H9 (cell line): ENCODE data around the gene FRMPD1. TPM values are rescaled to one million over a fixed set of nuclear protein-coding genes. Genes with fewer than 3 reads are reported as not detected.

Source experiments
- DNase-seq: peaks from one replicate; pipeline ENCODE4 v3.0.0-alpha.2; 2017
- H2AFZ ChIP-seq: one replicate; pipeline ENCODE4 v1.6.1; 2013; ENCODE audit warnings: mild to moderate bottlenecking, low read length, control low read depth, moderate library complexity
- H2AK5ac ChIP-seq: 2 replicates; pipeline ENCODE4 v1.6.1; 2013; ENCODE audit warnings: low read length, control low read depth, mixed read lengths; ENCODE audit not compliant: insufficient read length
- H2BK120ac ChIP-seq: one replicate; pipeline ENCODE4 v1.6.1; 2013; ENCODE audit warnings: low read depth, mild to moderate bottlenecking, low read length, control low read depth, inconsistent platforms; ENCODE audit not compliant: poor library complexity, severe bottlenecking
- H2BK12ac ChIP-seq: 2 replicates; pipeline ENCODE4 v1.6.1; 2013; ENCODE audit warnings: low read length, control low read depth, mixed read lengths, low read depth; ENCODE audit not compliant: insufficient read length
- H2BK15ac ChIP-seq: 2 replicates; pipeline ENCODE4 v1.6.1; 2013; ENCODE audit warnings: low read depth, low read length, control low read depth
- H2BK20ac ChIP-seq: one replicate; pipeline ENCODE4 v1.6.1; 2013; ENCODE audit warnings: low read depth, mild to moderate bottlenecking, low read length, control low read depth, inconsistent platforms; ENCODE audit not compliant: poor library complexity, severe bottlenecking
- H2BK5ac ChIP-seq: 2 replicates; pipeline ENCODE4 v1.6.1; 2013; ENCODE audit warnings: low read length, control low read depth, mixed read lengths; ENCODE audit not compliant: insufficient read length
- H3K14ac ChIP-seq: 2 replicates; pipeline ENCODE4 v1.6.1; 2013; ENCODE audit warnings: low read length, control low read depth; ENCODE audit not compliant: insufficient read depth
- H3K18ac ChIP-seq: 2 replicates; pipeline ENCODE4 v1.6.1; 2013; ENCODE audit warnings: low read depth, mild to moderate bottlenecking, mixed read lengths, low read length, control low read depth; ENCODE audit not compliant: insufficient read length
- H3K23ac ChIP-seq: 2 replicates; pipeline ENCODE4 v1.6.1; 2013; ENCODE audit warnings: low read length, control low read depth, mixed read lengths, low read depth; ENCODE audit not compliant: insufficient read length
- H3K23me2 ChIP-seq: 2 replicates; pipeline ENCODE4 v1.6.1; 2013; ENCODE audit warnings: low read depth, mild to moderate bottlenecking, mixed read lengths, low read length, control low read depth; ENCODE audit not compliant: insufficient read length, poor library complexity, severe bottlenecking
- H3K27ac ChIP-seq: 2 replicates; pipeline ENCODE4 v1.5.1; 2013; ENCODE audit warnings: low read length, control low read depth, mixed read lengths, low read depth; ENCODE audit not compliant: insufficient read length
- H3K27me3 ChIP-seq: 2 replicates; pipeline ENCODE4 v1.6.1; 2013; ENCODE audit warnings: low read length, control low read depth, inconsistent platforms; ENCODE audit not compliant: insufficient read depth
- H3K4ac ChIP-seq: 2 replicates; pipeline ENCODE4 v1.6.1; 2013; ENCODE audit warnings: low read depth, mild to moderate bottlenecking, control low read depth, inconsistent platforms, low read length, moderate library complexity
- H3K4me1 ChIP-seq: 2 replicates; pipeline ENCODE4 v1.6.1; 2013; ENCODE audit warnings: low read length, control low read depth, inconsistent platforms; ENCODE audit not compliant: insufficient read depth
- H3K4me2 ChIP-seq: 2 replicates; pipeline ENCODE4 v1.6.1; 2013; ENCODE audit warnings: low read length, control low read depth, mixed read lengths; ENCODE audit not compliant: insufficient read length, insufficient read depth
- H3K56ac ChIP-seq: 2 replicates; pipeline ENCODE4 v1.6.1; 2013; ENCODE audit warnings: low read depth, mild to moderate bottlenecking, mixed read lengths, low read length, control low read depth; ENCODE audit not compliant: insufficient read length
- H3K79me1 ChIP-seq: 2 replicates; pipeline ENCODE4 v1.6.1; 2013; ENCODE audit warnings: low read depth, mild to moderate bottlenecking, moderate library complexity, low read length, control low read depth, inconsistent platforms; ENCODE audit not compliant: insufficient read depth, poor library complexity, severe bottlenecking
- H3K79me2 ChIP-seq: 2 replicates; pipeline ENCODE4 v1.6.1; 2013; ENCODE audit warnings: low read length, control low read depth, inconsistent platforms; ENCODE audit not compliant: insufficient read depth
- H3K9ac ChIP-seq: 2 replicates; pipeline ENCODE4 v1.6.1; 2013; ENCODE audit warnings: low read length, control low read depth, mixed read lengths; ENCODE audit not compliant: insufficient read length; ENCODE audit errors: extremely low read depth
- H3K9me3 ChIP-seq: one replicate; pipeline ENCODE4 v1.6.1; 2013; ENCODE audit warnings: low read depth, low read length, inconsistent platforms; ENCODE audit not compliant: control insufficient read depth
- H3T11ph ChIP-seq: one replicate; pipeline ENCODE4 v1.6.1; 2013; ENCODE audit warnings: mild to moderate bottlenecking, low read length, control low read depth, inconsistent platforms
- H4K20me1 ChIP-seq: one replicate; pipeline ENCODE4 v1.6.1; 2013; ENCODE audit not compliant: control insufficient read depth, insufficient read length, insufficient read depth
- H4K5ac ChIP-seq: 2 replicates; pipeline ENCODE4 v1.6.1; 2013; ENCODE audit warnings: low read depth, mild to moderate bottlenecking, mixed read lengths, low read length, control low read depth; ENCODE audit not compliant: insufficient read length
- H4K8ac ChIP-seq: replicated peaks from 2 replicates; pipeline ENCODE4 v1.6.1; 2013; ENCODE audit warnings: low read length, control low read depth, mixed read lengths, low read depth; ENCODE audit not compliant: insufficient read length
- H4K91ac ChIP-seq: 2 replicates; pipeline ENCODE4 v1.6.1; 2013; ENCODE audit warnings: low read depth, mild to moderate bottlenecking, moderate library complexity, mixed read lengths, low read length, control low read depth; ENCODE audit not compliant: insufficient read length
- H3K27ac Mint-ChIP-seq, 3 experiments: 2 replicates in 2 of 3; 3 replicates in 1 of 3; pipeline ENCODE4 v1.8.0; 2020 to 2021; ENCODE audit warnings: mixed read lengths in 3 of 3, mild to moderate bottlenecking in 1 of 3, moderate library complexity in 1 of 3
- H3K27me3 Mint-ChIP-seq: 2 replicates; pipeline ENCODE4 v1.8.0; 2021; ENCODE audit warnings: low read depth, mild to moderate bottlenecking, moderate library complexity, mixed read lengths
- H3K36me3 Mint-ChIP-seq, 3 experiments: 2 replicates in 2 of 3; 3 replicates in 1 of 3; pipeline ENCODE4 v1.8.0; 2020 to 2021; ENCODE audit warnings: low read depth in 3 of 3, mixed read lengths in 3 of 3; ENCODE audit not compliant: insufficient read depth in 1 of 3
- H3K4me1 Mint-ChIP-seq, 2 experiments: 2 replicates each; pipeline ENCODE4 v1.8.0; 2020; ENCODE audit warnings: mixed read lengths in 2 of 2
- H3K4me3 Mint-ChIP-seq, 2 experiments: 2 replicates in 1 of 2; 3 replicates in 1 of 2; pipeline ENCODE4 v1.8.0; 2020 to 2021; ENCODE audit warnings: mild to moderate bottlenecking in 2 of 2, mixed read lengths in 2 of 2, moderate library complexity in 1 of 2
- H3K9me3 Mint-ChIP-seq, 2 experiments: 2 replicates in 1 of 2; 3 replicates in 1 of 2; pipeline ENCODE4 v1.8.0; 2020; ENCODE audit warnings: mild to moderate bottlenecking in 2 of 2, mixed read lengths in 2 of 2, moderate library complexity in 1 of 2
- CTCF ChIP-seq: fragments of 200-600 bp; sonication (generic); conservative IDR thresholded peaks from 3 replicates; pipeline ENCODE4 v1.8.0; 2021; ENCODE audit warnings: antibody characterized with exemption, mild to moderate bottlenecking
- WGBS: extraction: QIAGEN DNeasy Blood & Tissue Kit; methylation state at CpG from one replicate; pipeline ENCODE4 v1.1.7; 2013; ENCODE audit warnings: missing lambda C conversion rate, low lambda C conversion rate, mixed read lengths; ENCODE audit not compliant: insufficient read length; ENCODE audit errors: extremely low coverage; 5-methylcytosine and 5-hydroxymethylcytosine counted together
- total RNA-seq: library from RNA; stranded (reverse); gene quantifications from 2 replicates; pipeline ENCODE4 v1.2.1, GENCODE V29; 2021

FRMPD1 gene
- total RNA-seq, 1 experiment from 2014 or later, result 0.04 TPM

- no CpG with 5 or more reads among the region's 2 CpGs for WGBS
- Histone ChIP-seq H3K27me3 (no peaks in the 10 kb centered on the region), H3K9me3 (no peaks in the 10 kb centered on the region), H3K23me2 (no peaks in the 10 kb centered on the region), H3K4ac (no peak overlapping the region), H2BK20ac (no peak overlapping the region), H2BK5ac (no peak overlapping the region), H3K23ac (no peak overlapping the region), H2BK15ac (no peak overlapping the region), H4K5ac (no peak overlapping the region), H3K9ac (no peak overlapping the region), H3K14ac (no peak overlapping the region), H2AK5ac (no peak overlapping the region), H3K18ac (no peak overlapping the region), H3T11ph (no peak overlapping the region), H2BK120ac (no peak overlapping the region), H3K79me2 (no peaks in the 10 kb centered on the region), H4K8ac (no peak overlapping the region), H4K20me1 (peaks cover 2% of the 10 kb centered on the region), H4K91ac (no peak overlapping the region), H3K27ac (no peak overlapping the region), H3K56ac (no peak overlapping the region), H2AFZ (no peak overlapping the region), H3K4me1 (no peaks in the 10 kb centered on the region), H3K79me1 (no peaks in the 10 kb centered on the region), H2BK12ac (no peak overlapping the region), H3K4me2 (no peak overlapping the region)
- Mint-ChIP-seq H3K9me3 (no peaks in the 10 kb centered on the region), H3K27ac (no peak overlapping the region), H3K36me3 (no peaks in the 10 kb centered on the region), H3K27me3 (peaks cover 15% of the 10 kb centered on the region), H3K4me1 (peaks cover 18 to 20% of the 10 kb centered on the region in 2 experiments), H3K4me3 (no peak overlapping the region)
- DNase-seq, result no peak
- TF ChIP-seq CTCF, result no peak
Observed at GRCh38 chr9:37732952-37733351, 82.2 kb downstream of the FRMPD1 start.
